Tibial nerve (tissue), 4 donors: Measurements from ENCODE around the gene FMN1. TPM values are rescaled to one million over a fixed set of nuclear protein-coding genes. Genes with fewer than 3 reads are reported as not detected.

Source experiments
- DNase-seq, 2 donors: peaks; one replicate each; pipeline ENCODE4 v3.0.0-alpha.2; 2019; ENCODE audit warnings: low spot score in 2 of 2
- H3K27ac ChIP-seq, 4 donors: fragments of 200-600 bp; sonication (generic) in 3 of 4; one replicate each; pipeline ENCODE4 v1.5.1; 2017 to 2019; ENCODE audit warnings: mild to moderate bottlenecking in 1 of 4
- H3K27me3 ChIP-seq, 2 donors: fragments of 200-600 bp; sonication (generic) in 1 of 2; one replicate each; pipeline versions ENCODE4 v1.5.1 to v1.6.0; 2017 to 2019
- H3K36me3 ChIP-seq, 3 donors: fragments of 200-600 bp; sonication (generic); one replicate each; pipeline ENCODE4 v1.5.1; 2018 to 2019
- H3K4me1 ChIP-seq, 4 donors: fragments of 200-600 bp; sonication (generic) in 3 of 4; one replicate each; pipeline ENCODE4 v1.5.1; 2017 to 2019
- H3K4me3 ChIP-seq, 4 donors: fragments of 200-600 bp; sonication (generic) in 3 of 4; one replicate each; pipeline ENCODE4 v1.5.1; 2017 to 2019; ENCODE audit warnings: mild to moderate bottlenecking in 1 of 4, moderate library complexity in 1 of 4
- H3K9me3 ChIP-seq, 4 donors: fragments of 200-600 bp; sonication (generic) in 3 of 4; one replicate each; pipeline ENCODE4 v1.5.1; 2017 to 2019
- CTCF ChIP-seq, 5 experiments: fragments of 200-600 bp in 3 of 5; fragments of 450-650 bp in 2 of 5; sonication (generic) in 3 of 5; IDR thresholded peaks; one replicate each; pipeline ENCODE4 v1.5.1; 2016 to 2019; ENCODE audit warnings: antibody characterized with exemption in 5 of 5, mild to moderate bottlenecking in 3 of 5, moderate library complexity in 2 of 5
- EP300 ChIP-seq, 2 donors: sonication (generic); formaldehyde crosslinking; IDR thresholded peaks; one replicate each; pipeline ENCODE4 v1.6.1; 2017; ENCODE audit warnings: antibody characterized with exemption in 2 of 2, mild to moderate bottlenecking in 1 of 2
- POLR2A ChIP-seq, 2 donors: fragments of 450-650 bp; IDR thresholded peaks; one replicate each; pipeline ENCODE4 v1.6.1; 2017; ENCODE audit warnings: antibody characterized with exemption in 2 of 2, mild to moderate bottlenecking in 2 of 2, moderate library complexity in 2 of 2
- WGBS, 2 donors: methylation state at CpG; one replicate each; pipeline ENCODE4 v1.1.5; 2018; 5-methylcytosine and 5-hydroxymethylcytosine counted together
- total RNA-seq, 4 donors: library from RNA; depleted of rRNA; stranded (reverse); fragments of >200 nt; gene quantifications; one replicate each; pipeline ENCODE4 v1.1.0, GENCODE V29; 2016

Gene FMN1
- total RNA-seq, 4 donors from 2014 or later, result 15.1 to 62.1 (median 20.7) TPM

GRCh38 chr15:32766101-32766500 lies 428.4 kb downstream of the FMN1 start:
- H3K27ac ChIP-seq, result no peak overlapping the region
- no peak for DNase-seq
- 73 to 77% methylated on average over 3 of the region's 3 CpGs for WGBS, 2 donors
- H3K36me3 ChIP-seq, result no peaks in the 10 kb centered on the region
- TF ChIP-seq CTCF (IDR thresholded peaks at IDR 0.05), result no peak
- TF ChIP-seq EP300 (IDR thresholded peaks at IDR 0.05), result no peak
- TF ChIP-seq POLR2A (IDR thresholded peaks at IDR 0.05), result no peak
- no peaks in the 10 kb centered on the region for H3K9me3 ChIP-seq
- no peaks in the 10 kb centered on the region for H3K4me1 ChIP-seq
- H3K27me3 ChIP-seq, result no peaks in the 10 kb centered on the region
- no peak overlapping the region for H3K4me3 ChIP-seq

GRCh38 chr15:32765236-32765635 lies 429.3 kb downstream of the FMN1 start:
- no peak overlapping the region for H3K27ac ChIP-seq
- no peaks in the 10 kb centered on the region for H3K9me3 ChIP-seq
- H3K4me3 ChIP-seq, result no peak overlapping the region
- TF ChIP-seq POLR2A (IDR thresholded peaks at IDR 0.05) (no peak), CTCF (IDR thresholded peaks at IDR 0.05) (no peak), EP300 (IDR thresholded peaks at IDR 0.05) (no peak)
- no peaks in the 10 kb centered on the region for H3K4me1 ChIP-seq
- H3K36me3 ChIP-seq, result no peaks in the 10 kb centered on the region
- no peaks in the 10 kb centered on the region for H3K27me3 ChIP-seq
- DNase-seq, result no peak
- WGBS, 2 donors, result 66 to 67% methylated on average over 4 of the region's 4 CpGs

GRCh38 chr15:32763295-32763694 lies 431.2 kb downstream of the FMN1 start:
- WGBS, 2 donors, result 80 to 85% methylated on average over 1 of the region's 1 CpG
- no peak overlapping the region for H3K4me3 ChIP-seq

GRCh38 chr15:32757426-32757825 lies 437.1 kb downstream of the FMN1 start:
- H3K9me3 ChIP-seq, result peaks cover 0 to 5% (median 0%) of the 10 kb centered on the region in 4 donors
- no peak for TF ChIP-seq CTCF (IDR thresholded peaks at IDR 0.05)
- TF ChIP-seq POLR2A (IDR thresholded peaks at IDR 0.05), result no peak
- no peak for TF ChIP-seq EP300 (IDR thresholded peaks at IDR 0.05)
- no peaks in the 10 kb centered on the region for H3K4me1 ChIP-seq
- H3K27ac ChIP-seq, result no peak overlapping the region
- DNase-seq, result no peak
- H3K27me3 ChIP-seq, result no peaks in the 10 kb centered on the region
- no peaks in the 10 kb centered on the region for H3K36me3 ChIP-seq
- WGBS, 2 donors, result 82 to 86% methylated on average over 2 of the region's 2 CpGs
- H3K4me3 ChIP-seq, result no peak overlapping the region

More at GRCh38 chr15:32763295-32763694, 431.2 kb downstream of the FMN1 start:
- Histone ChIP-seq H3K9me3 (no peaks in the 10 kb centered on the region), H3K27me3 (no peaks in the 10 kb centered on the region), H3K36me3 (no peaks in the 10 kb centered on the region), H3K27ac (no peak overlapping the region), H3K4me1 (no peaks in the 10 kb centered on the region)
- DNase-seq, result no peak
- TF ChIP-seq EP300 (IDR thresholded peaks at IDR 0.05) (no peak), CTCF (IDR thresholded peaks at IDR 0.05) (no peak), POLR2A (IDR thresholded peaks at IDR 0.05) (no peak)

- 50 to 64% methylated on average over 3 of the region's 3 CpGs for WGBS, 2 donors
- no peaks in the 10 kb centered on the region for H3K27me3 ChIP-seq
- H3K4me1 ChIP-seq, result no peaks in the 10 kb centered on the region
- H3K27ac ChIP-seq, result no peak overlapping the region
- no peaks in the 10 kb centered on the region for H3K9me3 ChIP-seq
- H3K4me3 ChIP-seq, result no peak overlapping the region
- H3K36me3 ChIP-seq, result no peaks in the 10 kb centered on the region
- DNase-seq, result no peak
- no peak for TF ChIP-seq EP300 (IDR thresholded peaks at IDR 0.05)
- TF ChIP-seq CTCF (IDR thresholded peaks at IDR 0.05), result no peak
- no peak for TF ChIP-seq POLR2A (IDR thresholded peaks at IDR 0.05)
These were observed 443.5 kb downstream of the FMN1 start for GRCh38 chr15:32750979-32751378.
